Chondrocyte (in vitro differentiated cells): ENCODE results near the gene MBOAT2. TPM values are rescaled to one million over a fixed set of nuclear protein-coding genes. Genes with fewer than 3 reads are reported as not detected.
A peak's percentile ranks its signal among the peaks of the same experiment; 100 is the strongest.

Experiments used
- DNase-seq: peaks from one replicate; pipeline ENCODE4 v3.0.0; 2021; ENCODE audit warnings: mixed read lengths, low spot score
- H3K27ac Mint-ChIP-seq: one replicate; pipeline ENCODE4 v1.8.0; 2021; ENCODE audit warnings: mild to moderate bottlenecking, moderate library complexity, mixed read lengths; ENCODE audit not compliant: unreplicated experiment
- H3K27me3 Mint-ChIP-seq: 2 replicates; pipeline ENCODE4 v1.8.0; 2021; ENCODE audit warnings: low read depth, mixed read lengths
- H3K36me3 Mint-ChIP-seq: 2 replicates; pipeline ENCODE4 v1.8.0; 2021; ENCODE audit warnings: low read depth, mixed read lengths
- H3K4me1 Mint-ChIP-seq: 2 replicates; pipeline ENCODE4 v1.8.0; 2021; ENCODE audit warnings: low read depth, mild to moderate bottlenecking, mixed read lengths
- H3K4me3 Mint-ChIP-seq: one replicate; pipeline ENCODE4 v1.8.0; 2021; ENCODE audit warnings: mild to moderate bottlenecking, moderate library complexity, mixed read lengths; ENCODE audit not compliant: unreplicated experiment
- H3K9me3 Mint-ChIP-seq: 2 replicates; pipeline ENCODE4 v1.8.0; 2021; ENCODE audit warnings: low read depth, mixed read lengths
- CTCF ChIP-seq: fragments of 200-600 bp; sonication (generic); IDR thresholded peaks from 2 replicates; pipeline ENCODE4 v1.5.0; 2021; ENCODE audit warnings: antibody characterized with exemption, mild to moderate bottlenecking, moderate library complexity
- total RNA-seq: library from RNA; stranded (reverse); gene quantifications from 3 replicates; pipeline ENCODE4 v1.2.1, GENCODE V29; 2021

MBOAT2 gene
- total RNA-seq, 1 donor from 2014 or later, result 40.2 TPM

DNA sequence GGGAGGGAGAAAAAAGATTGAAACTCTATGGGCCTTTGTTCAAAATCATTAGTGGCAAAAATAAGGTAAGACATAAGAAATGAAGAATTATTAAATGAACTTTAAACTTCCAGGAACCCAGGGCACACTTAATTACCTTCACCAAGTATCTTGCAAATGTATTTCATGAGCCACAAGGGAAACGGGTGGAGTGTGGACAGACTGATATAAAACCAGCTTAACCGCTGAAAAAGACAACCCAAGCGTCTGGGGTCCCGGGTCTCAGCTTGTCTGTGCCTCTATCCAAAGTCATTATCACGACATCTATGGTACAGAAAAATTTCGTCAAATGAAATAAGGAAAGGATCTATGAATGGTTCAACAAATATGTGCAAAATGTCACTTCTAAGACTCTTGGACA, 13.9 kb upstream of the MBOAT2 start:
- Mint-ChIP-seq H3K36me3 (no peaks in the 10 kb centered on the region), H3K27ac (no peak overlapping the region), H3K4me1 (no peaks in the 10 kb centered on the region), H3K4me3 (no peak overlapping the region), H3K9me3 (no peaks in the 10 kb centered on the region), H3K27me3 (peaks cover 10% of the 10 kb centered on the region)
- DNase-seq, result no peak
- no peak for TF ChIP-seq CTCF

DNA sequence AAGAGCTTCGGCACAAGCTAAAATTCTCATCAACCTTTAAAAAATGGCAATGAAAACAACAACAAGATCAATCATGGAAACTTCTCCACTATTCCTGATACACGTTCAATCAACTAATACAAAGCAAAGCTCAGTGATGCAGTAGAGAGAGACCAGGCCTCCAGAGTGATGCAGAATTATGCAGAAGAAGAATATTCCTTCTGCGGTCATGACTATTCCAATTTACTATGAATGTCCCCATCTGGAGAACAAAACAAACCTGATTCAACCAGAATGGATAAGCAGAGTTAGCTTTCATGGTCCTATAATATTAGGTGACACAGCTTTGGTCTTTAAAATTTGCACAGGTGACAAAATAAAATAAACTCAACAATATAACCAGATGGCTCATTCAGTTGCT, 12.5 kb upstream of the MBOAT2 start:
- no peak overlapping the region for H3K27ac Mint-ChIP-seq
- H3K27me3 Mint-ChIP-seq, result peaks cover 10% of the 10 kb centered on the region

GRCh38 chr2:9013403-9013802, 9.9 kb upstream of the MBOAT2 start:
- no peak for DNase-seq
- Mint-ChIP-seq H3K4me1 (peaks cover 16% of the 10 kb centered on the region), H3K27ac (no peak overlapping the region), H3K9me3 (no peaks in the 10 kb centered on the region), H3K36me3 (no peaks in the 10 kb centered on the region), H3K4me3 (no peak overlapping the region), H3K27me3 (peaks cover 10% of the 10 kb centered on the region)
- TF ChIP-seq CTCF, result no peak

More for the DNA sequence above, 12.5 kb upstream of the MBOAT2 start:
- H3K36me3 Mint-ChIP-seq, result no peaks in the 10 kb centered on the region
- H3K9me3 Mint-ChIP-seq, result no peaks in the 10 kb centered on the region
- H3K4me1 Mint-ChIP-seq, result peaks cover 2% of the 10 kb centered on the region
- H3K4me3 Mint-ChIP-seq, result no peak overlapping the region
- no peak for TF ChIP-seq CTCF
- no peak for DNase-seq

- H3K4me1 Mint-ChIP-seq, result peaks cover 16% of the 10 kb centered on the region
- no peak overlapping the region for H3K4me3 Mint-ChIP-seq
- peaks cover 9% of the 10 kb centered on the region for H3K27me3 Mint-ChIP-seq
- DNase-seq, result no peak
- H3K36me3 Mint-ChIP-seq, result no peaks in the 10 kb centered on the region
- TF ChIP-seq CTCF, result no peak
- no peaks in the 10 kb centered on the region for H3K9me3 Mint-ChIP-seq
- H3K27ac Mint-ChIP-seq, result peak overlapping the region; percentile 55
Measured at GRCh38 chr2:9010866-9011265, 7.4 kb upstream of the MBOAT2 start.

DNA sequence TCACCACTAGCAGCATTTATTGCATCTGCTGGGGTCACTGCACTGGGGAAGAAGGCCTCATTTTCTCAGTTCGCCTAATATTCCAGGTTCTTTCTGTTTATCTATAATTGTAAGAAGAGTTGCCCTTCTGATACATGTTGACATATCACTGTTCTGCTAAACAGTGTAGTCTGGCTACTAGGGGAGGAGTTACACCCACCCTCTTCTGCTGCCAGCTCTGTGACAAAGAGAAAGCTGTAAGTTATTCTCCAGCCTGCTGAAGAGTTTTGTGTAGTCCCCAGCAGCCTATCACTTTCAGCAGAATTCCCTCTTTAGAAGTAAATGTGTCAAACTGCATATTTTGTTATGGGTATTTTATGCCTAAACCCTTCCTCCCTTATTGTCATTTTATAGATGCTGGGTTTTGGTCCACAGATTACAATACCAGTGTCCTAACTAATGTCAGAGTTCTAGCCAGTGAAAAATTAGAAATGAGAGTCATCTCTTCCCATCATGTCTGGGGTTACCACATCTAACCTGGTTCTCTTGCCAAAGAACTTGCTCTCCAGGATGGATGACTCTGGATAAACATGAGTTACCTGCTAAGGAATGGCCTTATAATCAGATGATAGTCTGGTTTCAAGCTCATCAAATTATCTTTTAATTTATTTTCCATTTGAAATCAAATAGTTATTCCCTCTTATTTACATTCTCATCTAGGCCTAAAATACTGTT, 5.6 kb upstream of the MBOAT2 start:
- no peak for TF ChIP-seq CTCF
- DNase-seq, result no peak
- H3K27ac Mint-ChIP-seq, result no peak overlapping the region
- no peak overlapping the region for H3K4me3 Mint-ChIP-seq
- peaks cover 7% of the 10 kb centered on the region for H3K27me3 Mint-ChIP-seq
- peaks cover 25% of the 10 kb centered on the region for H3K4me1 Mint-ChIP-seq
- H3K9me3 Mint-ChIP-seq, result no peaks in the 10 kb centered on the region
- H3K36me3 Mint-ChIP-seq, result no peaks in the 10 kb centered on the region
